ENCODE results near the gene RPLP2.

Gene RPLP2

DNA sequence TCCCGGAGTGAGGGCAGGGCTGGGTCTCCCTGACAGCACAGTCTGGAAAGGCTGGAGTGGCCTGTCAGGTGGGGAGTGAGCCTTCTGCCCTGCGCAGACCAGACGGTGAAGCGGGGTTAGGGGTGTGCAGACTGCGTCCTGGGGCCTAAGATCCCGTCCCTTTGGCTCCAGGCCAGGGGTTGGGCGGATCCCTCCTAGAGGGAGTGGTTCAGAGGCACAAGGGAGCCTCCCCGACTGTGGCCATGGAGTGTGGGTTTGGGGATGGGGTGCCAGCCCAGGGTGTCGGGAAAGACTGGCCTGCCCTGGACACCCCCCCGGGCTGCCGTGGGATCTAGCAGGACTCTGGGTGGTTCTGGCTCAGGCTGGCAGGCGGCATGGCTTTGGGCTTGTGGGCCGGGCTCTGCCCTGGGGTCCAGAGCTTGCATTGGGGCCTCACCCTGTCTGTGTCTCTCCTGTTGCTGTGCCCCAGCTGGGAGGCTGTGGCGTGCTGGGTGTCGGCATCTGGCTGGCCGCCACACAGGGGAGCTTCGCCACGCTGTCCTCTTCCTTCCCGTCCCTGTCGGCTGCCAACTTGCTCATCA, 52.4 kb downstream of the RPLP2 start:
- DNase-seq, result no peak
- intact Hi-C loops (cut with DNase I; ENCODE audit: low total_unique reads), result no loop called here
- H3K4me1 ChIP-seq, result peaks cover 0 to 32% (median 10%) of the 10 kb centered on the region in 4 donors
- no peaks in the 10 kb centered on the region for H3K9me3 ChIP-seq
- H3K27me3 ChIP-seq, result no peaks in the 10 kb centered on the region
- H3K27ac ChIP-seq, result no peak overlapping the region
- no peak overlapping the region for H3K4me3 ChIP-seq
- TF ChIP-seq, protein P1, sequence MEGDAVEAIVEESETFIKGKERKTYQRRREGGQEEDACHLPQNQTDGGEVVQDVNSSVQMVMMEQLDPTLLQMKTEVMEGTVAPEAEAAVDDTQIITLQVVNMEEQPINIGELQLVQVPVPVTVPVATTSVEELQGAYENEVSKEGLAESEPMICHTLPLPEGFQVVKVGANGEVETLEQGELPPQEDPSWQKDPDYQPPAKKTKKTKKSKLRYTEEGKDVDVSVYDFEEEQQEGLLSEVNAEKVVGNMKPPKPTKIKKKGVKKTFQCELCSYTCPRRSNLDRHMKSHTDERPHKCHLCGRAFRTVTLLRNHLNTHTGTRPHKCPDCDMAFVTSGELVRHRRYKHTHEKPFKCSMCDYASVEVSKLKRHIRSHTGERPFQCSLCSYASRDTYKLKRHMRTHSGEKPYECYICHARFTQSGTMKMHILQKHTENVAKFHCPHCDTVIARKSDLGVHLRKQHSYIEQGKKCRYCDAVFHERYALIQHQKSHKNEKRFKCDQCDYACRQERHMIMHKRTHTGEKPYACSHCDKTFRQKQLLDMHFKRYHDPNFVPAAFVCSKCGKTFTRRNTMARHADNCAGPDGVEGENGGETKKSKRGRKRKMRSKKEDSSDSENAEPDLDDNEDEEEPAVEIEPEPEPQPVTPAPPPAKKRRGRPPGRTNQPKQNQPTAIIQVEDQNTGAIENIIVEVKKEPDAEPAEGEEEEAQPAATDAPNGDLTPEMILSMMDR (IDR thresholded peaks at IDR 0.05), result no peak
- H3K36me3 ChIP-seq, result peaks cover 0 to 48% (median 40%) of the 10 kb centered on the region in 3 donors

All from tibial artery (tissue), 4 donors.